Vagina (tissue), 2 donors: ENCODE data around the gene GANC. TPM values are rescaled to one million over a fixed set of nuclear protein-coding genes. Genes with fewer than 3 reads are reported as not detected.
"Not testable (repeated sequence)": the region's sequence is repeated elsewhere in the genome, so short reads cannot be mapped to it uniquely, and the experiment has no call there.

Experiments used
- DNase-seq, 2 donors: peaks; one replicate each; pipeline ENCODE4 v3.0.0-alpha.2; 2017; ENCODE audit errors: extremely low spot score in 2 of 2
- H3K27ac ChIP-seq: fragments of 200-600 bp; sonication (generic); one replicate; pipeline ENCODE4 v1.5.1; 2019
- H3K27me3 ChIP-seq: fragments of 200-600 bp; sonication (generic); one replicate; pipeline ENCODE4 v1.5.1; 2019
- H3K36me3 ChIP-seq, 2 donors: fragments of 200-600 bp; sonication (generic); one replicate each; pipeline ENCODE4 v1.5.1; 2017 to 2019
- H3K4me1 ChIP-seq: fragments of 200-600 bp; sonication (generic); one replicate; pipeline ENCODE4 v1.5.1; 2019
- H3K4me3 ChIP-seq, 2 donors: fragments of 200-600 bp; sonication (generic); 1 replicate in 1 of 2; 2 replicates in 1 of 2; pipeline ENCODE4 v1.5.1; 2016 to 2019
- H3K9me3 ChIP-seq: fragments of 200-600 bp; sonication (generic); one replicate; pipeline ENCODE4 v1.5.1; 2019
- POLR2A ChIP-seq, 2 donors: fragments of 450-650 bp; IDR thresholded peaks; one replicate each; pipeline ENCODE4 v1.6.1; 2017; ENCODE audit warnings: antibody characterized with exemption in 2 of 2, mild to moderate bottlenecking in 2 of 2, moderate library complexity in 2 of 2
- POLR2AphosphoS5 ChIP-seq, 2 donors: sonication (generic); formaldehyde crosslinking; IDR thresholded peaks; one replicate each; pipeline ENCODE4 v1.9.0; 2017; ENCODE audit warnings: antibody characterized with exemption in 2 of 2, mild to moderate bottlenecking in 2 of 2, low read depth in 1 of 2; ENCODE audit not compliant: insufficient read depth in 1 of 2
- intact Hi-C: fragments of 100-400 bp; cut with DNase I; formaldehyde crosslinking; loops from one replicate; pipeline ENCODE4 v1.15.1; 2023
- total RNA-seq: library from RNA; depleted of rRNA; stranded (reverse); fragments of >200 nt; gene quantifications from one replicate; pipeline ENCODE4 v1.2.3, GENCODE V29; 2016
- TF ChIP-seq, protein P1 (sequence below), 3 experiments: fragments of 450-650 bp in 2 of 3; fragments of 200-600 bp in 1 of 3; sonication (generic) in 1 of 3; IDR thresholded peaks; one replicate each; pipeline ENCODE4 v1.5.1; 2017 to 2019; ENCODE audit warnings: antibody characterized with exemption in 3 of 3, mild to moderate bottlenecking in 2 of 3, moderate library complexity in 2 of 3

The GANC gene
- total RNA-seq, 1 donor from 2014 or later, result 23.1 TPM

DNA sequence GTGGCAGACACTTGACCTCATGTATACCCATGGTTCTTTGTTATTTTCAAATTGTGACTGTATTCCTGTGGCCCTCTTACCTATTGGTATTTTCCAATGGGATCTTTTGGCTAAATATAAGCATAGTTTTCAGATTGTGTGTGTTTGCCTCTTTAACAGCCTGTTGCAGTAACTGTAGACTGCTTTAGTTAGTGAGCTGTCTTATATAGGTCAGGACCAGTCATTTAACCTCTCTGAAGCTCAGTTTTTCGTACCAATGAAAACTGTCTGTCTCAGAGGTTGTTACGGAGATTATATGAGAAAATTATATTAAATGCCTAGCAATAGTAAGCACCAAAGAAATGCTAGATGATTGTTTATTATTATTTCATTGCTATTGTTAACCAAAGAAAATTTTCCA lies 57.0 kb downstream of the GANC start:
- H3K9me3 ChIP-seq, result no peaks in the 10 kb centered on the region
- TF ChIP-seq POLR2A (IDR thresholded peaks at IDR 0.05) (no peak), POLR2AphosphoS5 (IDR thresholded peaks at IDR 0.05; ENCODE audit: insufficient read depth in 1 of 2, low read depth in 1 of 2) (no peak)
- TF ChIP-seq, protein P1, sequence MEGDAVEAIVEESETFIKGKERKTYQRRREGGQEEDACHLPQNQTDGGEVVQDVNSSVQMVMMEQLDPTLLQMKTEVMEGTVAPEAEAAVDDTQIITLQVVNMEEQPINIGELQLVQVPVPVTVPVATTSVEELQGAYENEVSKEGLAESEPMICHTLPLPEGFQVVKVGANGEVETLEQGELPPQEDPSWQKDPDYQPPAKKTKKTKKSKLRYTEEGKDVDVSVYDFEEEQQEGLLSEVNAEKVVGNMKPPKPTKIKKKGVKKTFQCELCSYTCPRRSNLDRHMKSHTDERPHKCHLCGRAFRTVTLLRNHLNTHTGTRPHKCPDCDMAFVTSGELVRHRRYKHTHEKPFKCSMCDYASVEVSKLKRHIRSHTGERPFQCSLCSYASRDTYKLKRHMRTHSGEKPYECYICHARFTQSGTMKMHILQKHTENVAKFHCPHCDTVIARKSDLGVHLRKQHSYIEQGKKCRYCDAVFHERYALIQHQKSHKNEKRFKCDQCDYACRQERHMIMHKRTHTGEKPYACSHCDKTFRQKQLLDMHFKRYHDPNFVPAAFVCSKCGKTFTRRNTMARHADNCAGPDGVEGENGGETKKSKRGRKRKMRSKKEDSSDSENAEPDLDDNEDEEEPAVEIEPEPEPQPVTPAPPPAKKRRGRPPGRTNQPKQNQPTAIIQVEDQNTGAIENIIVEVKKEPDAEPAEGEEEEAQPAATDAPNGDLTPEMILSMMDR (IDR thresholded peaks at IDR 0.05), result no peak
- H3K36me3 ChIP-seq, result peaks cover 0 to 32% of the 10 kb centered on the region in 2 donors
- no peaks in the 10 kb centered on the region for H3K4me1 ChIP-seq
- H3K4me3 ChIP-seq, result no peak overlapping the region
- no peak for DNase-seq
- intact Hi-C loops, result no loop called here
- H3K27me3 ChIP-seq, result no peaks in the 10 kb centered on the region
- H3K27ac ChIP-seq, result no peak overlapping the region

DNA sequence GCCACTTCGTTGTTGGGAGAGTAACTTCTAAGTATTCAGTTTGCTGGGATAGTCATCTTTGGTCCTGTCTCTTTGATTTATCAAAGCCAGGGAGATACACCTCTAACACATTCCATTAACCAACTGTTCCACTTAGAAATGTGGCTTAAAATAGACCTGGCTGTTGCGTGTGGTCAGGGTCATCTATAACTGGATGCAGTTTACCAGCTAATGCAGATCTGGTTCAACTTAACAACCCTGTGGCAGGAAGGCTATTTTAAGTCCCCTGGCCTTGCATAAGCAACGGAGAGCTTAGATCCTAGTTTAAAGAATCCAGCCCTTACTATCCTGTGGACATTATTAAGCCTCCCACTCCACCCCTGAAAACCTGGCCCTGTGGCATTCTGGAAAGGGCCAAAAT lies 58.2 kb downstream of the GANC start:
- no peak for DNase-seq
- Histone ChIP-seq H3K27me3 (no peaks in the 10 kb centered on the region), H3K9me3 (no peaks in the 10 kb centered on the region), H3K4me1 (no peaks in the 10 kb centered on the region), H3K27ac (no peak overlapping the region), H3K36me3 (peaks cover 0 to 27% of the 10 kb centered on the region in 2 donors), H3K4me3 (no peak overlapping the region)
- TF ChIP-seq POLR2AphosphoS5 (IDR thresholded peaks at IDR 0.05; ENCODE audit: insufficient read depth in 1 of 2, low read depth in 1 of 2) (no peak), POLR2A (IDR thresholded peaks at IDR 0.05) (no peak)
- TF ChIP-seq, protein P1 (IDR thresholded peaks at IDR 0.05), result no peak
- intact Hi-C loops, result no loop called here

DNA sequence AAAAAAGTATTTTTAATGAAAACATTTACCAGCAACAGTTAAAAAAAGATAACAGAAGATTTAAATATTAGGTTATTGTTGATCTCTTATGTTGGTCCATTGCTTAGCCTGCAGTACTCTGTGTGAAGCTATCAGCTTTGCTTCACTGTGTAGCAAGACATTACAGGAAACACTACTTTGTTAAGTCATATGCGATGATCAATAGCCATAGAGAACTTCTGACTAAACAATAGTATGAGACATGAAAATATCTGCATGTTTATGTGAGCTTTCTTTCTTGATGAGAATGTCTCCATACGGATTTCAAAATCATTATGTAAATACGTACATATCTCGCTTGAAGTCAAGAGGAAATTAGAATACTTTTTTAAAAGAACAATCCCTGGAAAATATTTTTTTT lies 59.3 kb downstream of the GANC start:
- H3K27ac ChIP-seq, result no peak overlapping the region
- DNase-seq, result no peak
- no peak overlapping the region for H3K4me3 ChIP-seq
- H3K4me1 ChIP-seq, result no peaks in the 10 kb centered on the region
- H3K27me3 ChIP-seq, result no peaks in the 10 kb centered on the region
- TF ChIP-seq, protein P1 (IDR thresholded peaks at IDR 0.05), result no peak
- TF ChIP-seq POLR2AphosphoS5 (IDR thresholded peaks at IDR 0.05; ENCODE audit: insufficient read depth in 1 of 2, low read depth in 1 of 2) (no peak), POLR2A (IDR thresholded peaks at IDR 0.05) (no peak)
- no peaks in the 10 kb centered on the region for H3K9me3 ChIP-seq
- H3K36me3 ChIP-seq, result peaks cover 0 to 17% of the 10 kb centered on the region in 2 donors
- intact Hi-C loops, result no loop called here

DNA sequence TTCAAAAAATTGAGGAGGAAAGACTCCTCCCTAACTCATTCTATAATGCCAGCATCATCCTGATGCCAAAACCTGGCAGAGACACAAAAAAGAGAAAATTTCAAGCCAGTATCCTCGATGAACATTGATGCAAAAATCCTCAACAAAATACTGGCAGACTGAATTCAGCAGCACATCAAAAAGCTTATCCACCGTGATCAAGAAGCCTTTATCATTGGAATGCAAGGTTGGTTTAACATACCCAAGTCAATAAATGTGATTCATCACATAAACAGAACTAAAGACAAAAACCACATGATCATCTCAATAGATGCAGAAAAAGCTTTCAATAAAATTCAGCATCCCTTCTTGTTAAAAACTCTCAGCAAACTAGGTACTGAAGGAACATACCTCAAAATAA lies 62.1 kb downstream of the GANC start:
- intact Hi-C loops, result no loop called here
- DNase-seq, result no peak
- H3K4me3 ChIP-seq, result no peak overlapping the region
- H3K27ac ChIP-seq, result no peak overlapping the region
- no peaks in the 10 kb centered on the region for H3K4me1 ChIP-seq
- H3K9me3 ChIP-seq, result no peaks in the 10 kb centered on the region
- H3K27me3 ChIP-seq, result no peaks in the 10 kb centered on the region
- TF ChIP-seq POLR2AphosphoS5 (IDR thresholded peaks at IDR 0.05; ENCODE audit: insufficient read depth in 1 of 2, low read depth in 1 of 2) (no peak), POLR2A (IDR thresholded peaks at IDR 0.05) (no peak)
- TF ChIP-seq, protein P1 (IDR thresholded peaks at IDR 0.05), result no peak
- peaks cover 0 to 17% of the 10 kb centered on the region in 2 donors for H3K36me3 ChIP-seq

DNA sequence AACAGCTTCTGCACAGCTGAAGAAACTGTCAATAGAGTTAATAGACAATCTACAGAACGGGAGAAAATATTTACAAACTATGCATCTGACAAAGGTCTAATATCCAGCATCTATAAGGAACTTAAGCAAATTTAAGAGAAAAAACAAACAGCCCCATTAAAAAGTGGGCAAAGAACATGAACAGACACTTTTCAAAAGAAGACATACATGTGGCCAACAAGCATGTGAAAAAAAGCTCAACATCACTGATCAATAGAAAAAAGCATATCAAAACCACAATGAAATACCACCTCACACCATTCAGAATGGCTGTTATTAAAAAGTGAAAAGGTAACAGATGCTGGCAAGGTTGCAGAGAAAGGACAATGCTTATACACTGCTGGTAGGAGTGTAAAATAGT lies 63.6 kb downstream of the GANC start:
- H3K27ac ChIP-seq, H3K4me3 ChIP-seq, intact Hi-C loops, H3K9me3 ChIP-seq, DNase-seq, H3K4me1 ChIP-seq, H3K27me3 ChIP-seq: not testable (repeated sequence)
- peaks cover 0 to 12% of the 10 kb centered on the region in 2 donors for H3K36me3 ChIP-seq

- H3K27me3 ChIP-seq, intact Hi-C loops: not testable (repeated sequence)
Measured at GRCh38 chr15:42337104-42337503, 64.1 kb downstream of the GANC start.

More at GRCh38 chr15:42337104-42337503, 64.1 kb downstream of the GANC start:
- H3K36me3 ChIP-seq, result peaks cover 0 to 12% of the 10 kb centered on the region in 2 donors
- not testable (repeated sequence) for H3K4me3 ChIP-seq, H3K4me1 ChIP-seq, DNase-seq, H3K9me3 ChIP-seq, H3K27ac ChIP-seq
